ENCODE results near the gene ZNF324. TPM values are rescaled to one million over a fixed set of nuclear protein-coding genes. Genes with fewer than 3 reads are reported as not detected.
A peak's percentile ranks its signal among the peaks of the same experiment; 100 is the strongest.

ZNF324 gene
- total and polyA plus RNA-seq, 2 of the 8 experiments (the other 6 are each of a cell fraction or from before 2014, with no cell fraction given), result 5.1 to 5.8 TPM

DNA sequence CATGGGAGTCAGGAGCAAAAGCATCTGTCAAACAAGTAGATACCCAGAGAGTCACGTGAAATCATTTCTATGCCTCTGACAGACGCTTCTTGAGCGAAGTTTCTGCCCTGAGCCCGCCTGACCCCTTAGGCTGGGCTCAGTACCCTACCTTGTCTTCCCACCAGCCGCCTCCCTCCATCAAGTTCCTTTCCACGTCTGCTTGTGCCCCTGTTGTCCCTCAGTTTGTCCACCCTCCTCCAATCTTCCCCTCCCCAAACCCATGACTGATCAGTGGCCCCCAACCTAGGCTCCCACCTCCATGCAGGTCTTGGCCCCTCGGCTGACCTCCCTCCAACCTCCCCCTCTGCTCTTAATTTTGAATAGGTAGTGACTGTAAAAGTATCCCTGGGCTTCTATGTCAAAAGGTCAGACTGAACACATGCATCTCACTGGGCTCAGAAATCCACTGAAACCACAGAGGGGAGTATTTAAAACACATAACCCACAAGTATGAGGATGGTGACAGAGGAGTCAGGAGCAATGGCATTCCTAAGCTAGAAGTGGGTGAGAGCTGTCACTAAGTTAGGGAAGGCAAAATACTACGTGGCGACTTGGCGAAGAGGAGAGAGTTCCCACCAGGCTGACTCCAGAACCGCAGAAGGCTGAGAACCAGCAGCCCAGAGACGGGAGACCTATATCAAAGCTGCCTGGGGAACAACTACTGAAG, 7.6 kb downstream of the ZNF324 start:
- H2AK5ac ChIP-seq (ENCODE audit: low read depth, low read length), result no peak overlapping the region
- FAIRE-seq (no peak), DNase-seq (ENCODE audit: low read depth in 1 of 2, low spot score in 2 of 2) (no peak)
- H3K79me1 ChIP-seq (ENCODE audit: low read depth, low read length), result no peaks in the 10 kb centered on the region
- no peak overlapping the region for H2BK12ac ChIP-seq (ENCODE audit: low read depth, low read length)
- no peak overlapping the region for H3K4me3 ChIP-seq (ENCODE audit: extremely low read depth in 1 of 4, insufficient read depth in 2 of 4, low read depth in 3 of 4, low read length in 4 of 4)
- no peak overlapping the region for H3K23ac ChIP-seq (ENCODE audit: insufficient read length)
- H2BK5ac ChIP-seq (ENCODE audit: low read depth, low read length), result no peak overlapping the region
- no peaks in the 10 kb centered on the region for H3K9me3 ChIP-seq (ENCODE audit: insufficient read depth in 2 of 2, low read depth in 1 of 2, low read length in 1 of 2)
- H3K4ac ChIP-seq (replicated peaks; ENCODE audit: insufficient read length, low read depth, low read length), result no peak overlapping the region
- H2AFZ ChIP-seq (ENCODE audit: low read length), result no peak overlapping the region
- no peak overlapping the region for H4K91ac ChIP-seq (replicated peaks; ENCODE audit: insufficient read length, low read length)
- no peak overlapping the region for H4K5ac ChIP-seq (ENCODE audit: insufficient read length, low read depth, low read length)
- peaks cover 0 to 3% (median 0%) of the 10 kb centered on the region in 4 experiments; a peak in 3 of 7 replicates for H3K27me3 ChIP-seq (replicated peaks in 1 of 4; ENCODE audit: control insufficient read depth in 3 of 4, extremely low read depth in 1 of 4, insufficient read depth in 3 of 4, low read length in 3 of 4)
- no peak overlapping the region for H3K27ac ChIP-seq (ENCODE audit: low read depth, low read length)
- 90% methylated on average over 12 of the region's 12 CpGs; no CpG with 5 or more reads in 1 of the 2 experiments for WGBS, 2 experiments (ENCODE audit: extremely low coverage in 1 of 2, insufficient coverage in 1 of 2, insufficient read length in 1 of 2, insufficient replicate concordance in 2 of 2, low coverage in 1 of 2, low lambda C conversion rate in 2 of 2, missing lambda C conversion rate in 1 of 2)
- peaks cover 0 to 6% (median 5%) of the 10 kb centered on the region in 4 experiments; a peak in 6 of 7 replicates for H3K4me1 ChIP-seq (replicated peaks in 1 of 4; ENCODE audit: control insufficient read depth in 3 of 4, insufficient read depth in 4 of 4, low read length in 3 of 4)
- no peak for TF ChIP-seq RXRA (IDR thresholded peaks at IDR 0.05; ENCODE audit: insufficient read depth, low read depth, low read length)
- TF ChIP-seq BACH1 (IDR thresholded peaks at IDR 0.05; ENCODE audit: low read length), result no peak
- no peak for TF ChIP-seq KDM1A (IDR thresholded peaks at IDR 0.05; ENCODE audit: borderline replicate concordance, low read length)
- no peak overlapping the region for H2BK120ac ChIP-seq (replicated peaks; ENCODE audit: low read depth, low read length)
- no peak overlapping the region for H4K8ac ChIP-seq (ENCODE audit: extremely low read depth, insufficient read depth, low read length)
- H2BK20ac ChIP-seq (ENCODE audit: low read length), result no peak overlapping the region
- no peak overlapping the region for H3K18ac ChIP-seq (ENCODE audit: extremely low read depth, low read length)
- H3K79me2 ChIP-seq (ENCODE audit: control insufficient read depth in 1 of 2, insufficient read depth in 2 of 2, low read length in 2 of 2), result no peaks in the 10 kb centered on the region
- H3K36me3 ChIP-seq (ENCODE audit: control insufficient read depth in 2 of 4, insufficient read depth in 4 of 4, low read length in 3 of 4), result peaks cover 2 to 7% (median 4%) of the 10 kb centered on the region in 4 experiments; a peak in 5 of 8 replicates
- H3K4me2 ChIP-seq (ENCODE audit: insufficient read depth in 1 of 2, low read depth in 2 of 2, low read length in 2 of 2), result peak overlapping the region; percentile 88 to 94; a peak in 1 of 4 replicates
- H3K23me2 ChIP-seq (ENCODE audit: low read depth, low read length), result peaks cover 14% of the 10 kb centered on the region
- no peak overlapping the region for H2BK15ac ChIP-seq (ENCODE audit: low read length)
- ChIA-PET CTCF (ENCODE audit: partially characterized antibody) (interaction anchor here (1.6 kb wide), 1 partner anchor 107 kb away, joined by 4 read pairs; no protein-coding TSS in a partner anchor), POLR2A (ENCODE audit: partially characterized antibody) (interaction anchor here (0.6 to 1.9 kb wide), 8 partner anchors 8 to 242 kb away, joined by 3 to 10 read pairs (median 4); partner anchors contain the start of genes TRIM28, ZNF324, ZNF324B and ZSCAN22)
- H3K56ac ChIP-seq (replicated peaks; ENCODE audit: insufficient read length, low read depth, low read length), result no peak overlapping the region
- H3K9ac ChIP-seq (replicated peaks in 1 of 4; ENCODE audit: extremely low read depth in 1 of 4, low read depth in 3 of 4, low read length in 3 of 4), result no peak overlapping the region
- H4K20me1 ChIP-seq (replicated peaks in 1 of 2; ENCODE audit: control insufficient read depth in 1 of 2, insufficient read depth in 2 of 2, low read length in 2 of 2), result peaks cover 6 to 7% of the 10 kb centered on the region in 2 experiments
- H3K14ac ChIP-seq (ENCODE audit: insufficient read length), result no peak overlapping the region
